GM12878 (cell line): ENCODE results near the gene CETN2. TPM values are rescaled to one million over a fixed set of nuclear protein-coding genes. Genes with fewer than 3 reads are reported as not detected.

Experiments used
- ATAC-seq: fragments of 200-7000 bp; cut with Tn5 transposase; 3 replicates; pipeline ENCODE4 v1.9.1; 2020; ENCODE audit warnings: mild to moderate bottlenecking, moderate library complexity
- BruUV-seq: library from RNA; stranded (reverse); fragments of 400-500 nt; replicated peaks from 2 replicates; lab custom pipeline; 2021; lab: Mats Ljungman, UMichigan
- CTCF ChIA-PET: fragments of 300-600 bp; sonication (Branson Sonifier 250); formaldehyde crosslinking; extraction: SDS; loops from one replicate; lab custom pipeline; 2021; ENCODE audit warnings: inconsistent platforms; lab: Yijun Ruan, JAX
- POLR2A ChIA-PET: fragments of 350-600 bp; formaldehyde crosslinking; extraction: SDS; loops from one replicate; lab custom pipeline; 2021; ENCODE audit warnings: inconsistent platforms; lab: Charles Lee
- RAD21 ChIA-PET: fragments of 300-600 bp; sonication (Branson Sonifier 250); formaldehyde crosslinking; loops from one replicate; lab custom pipeline; 2023; ENCODE audit warnings: antibody characterized with exemption; ENCODE audit not compliant: unreplicated experiment; lab: Charles Lee
- SMC1A ChIA-PET: fragments of 300-600 bp; sonication (Branson Sonifier 250); formaldehyde crosslinking; loops from one replicate; lab custom pipeline; 2023; ENCODE audit not compliant: unreplicated experiment, uncharacterized antibody; lab: Charles Lee
- DNase-seq: peaks from one replicate; pipeline ENCODE4 v3.0.0-alpha.2; 2011; ENCODE audit warnings: low read depth, low spot score
- FAIRE-seq: peaks from 3 replicates; lab custom pipeline; 2011; peaks lifted over from hg19 to GRCh38; lab: Jason Lieb, UNC
- H2AFZ ChIP-seq: 2 replicates; pipeline ENCODE4 v1.6.0; 2011; ENCODE audit warnings: low read depth, low read length, control low read depth; ENCODE audit not compliant: control insufficient read depth
- H3K27ac ChIP-seq: 2 replicates; pipeline ENCODE4 v1.5.1; 2011; ENCODE audit warnings: control low read depth; ENCODE audit not compliant: control insufficient read depth, insufficient read depth
- H3K27me3 ChIP-seq, 2 experiments: replicated peaks in 1 of 2; 2 replicates each; pipeline versions ENCODE4 v1.6.0 to v1.6.1; 2011; ENCODE audit warnings: low read length in 1 of 2; ENCODE audit not compliant: control insufficient read depth in 2 of 2, insufficient read depth in 2 of 2
- H3K36me3 ChIP-seq, 2 experiments: 2 replicates each; pipeline ENCODE4 v1.5.1; 2011; ENCODE audit warnings: low read length in 1 of 2; ENCODE audit not compliant: control insufficient read depth in 2 of 2, insufficient read depth in 2 of 2
- H3K4me1 ChIP-seq: 2 replicates; pipeline ENCODE4 v1.6.1; 2011; ENCODE audit warnings: mild to moderate bottlenecking, low read length, moderate library complexity, mixed read lengths; ENCODE audit not compliant: control insufficient read depth, insufficient read depth
- H3K4me2 ChIP-seq: 2 replicates; pipeline ENCODE4 v1.6.0; 2011; ENCODE audit warnings: control low read depth; ENCODE audit not compliant: control insufficient read depth, insufficient read depth
- H3K4me3 ChIP-seq: fragments of 200-600 bp; sonication (generic); 2 replicates; pipeline ENCODE4 v1.5.1; 2016
- H3K79me2 ChIP-seq: 2 replicates; pipeline ENCODE4 v1.6.0; 2011; ENCODE audit warnings: low read length; ENCODE audit not compliant: control insufficient read depth, insufficient read depth
- H3K9ac ChIP-seq: 2 replicates; pipeline ENCODE4 v1.8.0; 2011; ENCODE audit warnings: low read length, control low read depth, mixed read lengths; ENCODE audit not compliant: control insufficient read depth, insufficient read depth
- H3K9me3 ChIP-seq: replicated peaks from 3 replicates; pipeline ENCODE4 v1.5.1; 2011; ENCODE audit warnings: mild to moderate bottlenecking, low read length; ENCODE audit not compliant: control insufficient read depth, insufficient read depth
- H4K20me1 ChIP-seq: 2 replicates; pipeline ENCODE4 v1.6.0; 2011; ENCODE audit not compliant: control insufficient read depth, insufficient read depth
- EED ChIP-seq: sonication (generic); IDR thresholded peaks from 2 replicates; pipeline ENCODE4 v1.6.1; 2016; ENCODE audit warnings: antibody characterized with exemption, low read depth
- ESRRA ChIP-seq: IDR thresholded peaks from 2 replicates; pipeline ENCODE4 v1.6.1; 2012; ENCODE audit warnings: mild to moderate bottlenecking, low read length, improper control_type of control experiment
- IKZF1 ChIP-seq: fragments of 450-650 bp; conservative IDR thresholded peaks from 2 replicates; pipeline ENCODE4 v1.6.1; 2017; ENCODE audit warnings: antibody characterized with exemption, mild to moderate bottlenecking
- IRF3 ChIP-seq: fragments of 450-650 bp; IDR thresholded peaks from 2 replicates; pipeline ENCODE4 v1.6.1; 2014; ENCODE audit warnings: mild to moderate bottlenecking
- NKRF ChIP-seq: fragments of 450-650 bp; conservative IDR thresholded peaks from 2 replicates; pipeline ENCODE4 v1.6.1; 2017; ENCODE audit warnings: mild to moderate bottlenecking, moderate library complexity
- RAD21 ChIP-seq: IDR thresholded peaks from 2 replicates; pipeline ENCODE4 v1.6.1; 2011; ENCODE audit warnings: mild to moderate bottlenecking, low read depth, low read length, moderate library complexity; ENCODE audit not compliant: insufficient read depth
- RELA ChIP-seq: fragments of 450-650 bp; IDR thresholded peaks from 2 replicates; pipeline ENCODE4 v1.8.0; 2014; ENCODE audit warnings: borderline replicate concordance; ENCODE audit not compliant: partially characterized antibody
- WGBS: methylation state at CpG from one replicate; pipeline ENCODE4 v1.1.6; 2016; ENCODE audit warnings: low lambda C conversion rate; ENCODE audit not compliant: insufficient replicate concordance, insufficient coverage; ENCODE audit errors: missing lambda C conversion rate; 5-methylcytosine and 5-hydroxymethylcytosine counted together
- in situ Hi-C: fragments of 300-500 bp; cut with MboI; formaldehyde crosslinking; loops from 9 replicates; pipeline ENCODE4 v1.14.3; 2018; ENCODE audit warnings: mixed read lengths
- intact Hi-C: fragments of 100-400 bp; cut with micrococcal nuclease; formaldehyde crosslinking; loops from one replicate; pipeline ENCODE4 v1.14.2; 2022; ENCODE audit not compliant: unreplicated experiment
- polyA plus RNA-seq, 11 experiments: library from polyadenylated mRNA; depleted of rRNA in 4 of 11; unstranded in 6 of 11; stranded (reverse) in 5 of 11; fragments of >200 nt; fragmentation: Nextera tagmentation in 4 of 11; fragmentation: Illumina TruSeq in 1 of 11; extraction: Ambion mirVana in 4 of 11; extraction: Trizol in 1 of 11; gene quantifications; 1 replicate in 1 of 11; 2 replicates in 10 of 11; pipeline versions ENCODE4 v1.2.1 to v1.2.3, GENCODE V29; 2011 to 2016; ENCODE audit warnings: inconsistent platforms in 2 of 11, missing spikeins in 2 of 11, low read depth in 1 of 11
- total RNA-seq, 4 experiments: library from RNA; depleted of rRNA in 3 of 4; stranded (reverse); fragments of >200 nt in 3 of 4; fragmentation: Illumina TruSeq in 1 of 4; extraction: Trizol in 1 of 4; gene quantifications; 2 replicates each; pipeline versions ENCODE4 v1.2.1 to v1.2.3, GENCODE V29; 2013 to 2021
- TF ChIP-seq, protein P1 (sequence below): IDR thresholded peaks from 2 replicates; pipeline ENCODE4 v1.6.1; 2011; ENCODE audit warnings: borderline replicate concordance, low read depth, mild to moderate bottlenecking, moderate library complexity, low read length; ENCODE audit not compliant: insufficient read depth, poor library complexity, severe bottlenecking
- TF ChIP-seq, protein P2 (sequence below): fragments of 150-350 bp; IDR thresholded peaks from 2 replicates; pipeline ENCODE4 v1.6.1; 2014; ENCODE audit warnings: mild to moderate bottlenecking, low read depth, low read length
- TF ChIP-seq, protein P3 (sequence below): IDR thresholded peaks from 2 replicates; pipeline ENCODE4 v1.6.1; 2011; ENCODE audit warnings: borderline replicate concordance, low read depth, mild to moderate bottlenecking, moderate library complexity, mixed read lengths, low read length; ENCODE audit not compliant: insufficient read depth; ENCODE audit errors: extremely low read length
- TF ChIP-seq, protein P4 (sequence below): fragments of 450-650 bp; formaldehyde crosslinking; IDR thresholded peaks from 2 replicates; pipeline ENCODE4 v1.5.0; 2022; ENCODE audit warnings: mild to moderate bottlenecking, missing genetic modification characterization
- TF ChIP-seq, protein P5 (sequence below): IDR thresholded peaks from 2 replicates; pipeline ENCODE4 v1.6.1; 2011; ENCODE audit warnings: low read depth, low read length, improper control_type of control experiment, borderline replicate concordance

The CETN2 gene
- total and polyA plus RNA-seq, 10 of the 15 experiments (the other 5 are each of a cell fraction or from before 2014, with no cell fraction given), result 12.0 to 30.3 (median 20.0) TPM

DNA sequence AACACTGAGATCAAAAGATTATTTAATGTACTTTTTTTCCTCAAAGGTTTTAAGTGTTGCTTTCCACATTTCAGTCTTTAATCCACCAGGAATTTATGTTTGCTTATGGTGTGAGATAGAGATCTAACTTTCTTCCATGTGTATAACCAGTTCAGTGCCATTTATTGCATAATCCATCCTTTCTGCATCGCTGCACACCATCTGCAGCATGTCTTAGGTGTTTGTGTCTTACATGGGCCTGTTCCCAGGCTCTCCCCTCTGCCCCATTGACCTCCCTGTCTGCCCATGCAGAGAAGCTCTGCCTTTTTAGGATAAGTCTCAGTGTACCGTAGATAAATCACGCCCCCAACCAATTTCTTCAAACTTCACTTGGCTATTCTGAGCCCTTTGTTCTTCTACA is 30.6 kb upstream of the CETN2 start:
- Histone ChIP-seq H3K27ac (no peak overlapping the region), H3K4me3 (no peak overlapping the region), H3K79me2 (no peaks in the 10 kb centered on the region), H4K20me1 (no peaks in the 10 kb centered on the region), H3K36me3 (no peaks in the 10 kb centered on the region; a peak in 4 of 4 replicates), H3K27me3 (no peaks in the 10 kb centered on the region), H3K9me3 (no peaks in the 10 kb centered on the region), H3K4me2 (no peak overlapping the region), H2AFZ (no peak overlapping the region), H3K4me1 (no peaks in the 10 kb centered on the region), H3K9ac (no peak overlapping the region)
- DNase-seq (no peak), FAIRE-seq (no peak), ATAC-seq (no peak)
- intact Hi-C loops, result no loop called here
- ChIA-PET POLR2A (no interaction called here), SMC1A (no interaction called here), CTCF (no interaction called here), RAD21 (no interaction called here)
- WGBS, result 72% methylated on average over 3 of the region's 3 CpGs
- in situ Hi-C loops, result no loop called here
- BruUV-seq, result no TSS peak
- TF ChIP-seq EED (no peak), RAD21 (no peak), RELA (no peak), IRF3 (no peak), NKRF (no peak), ESRRA (no peak), IKZF1 (no peak)
- TF ChIP-seq, protein P1, sequence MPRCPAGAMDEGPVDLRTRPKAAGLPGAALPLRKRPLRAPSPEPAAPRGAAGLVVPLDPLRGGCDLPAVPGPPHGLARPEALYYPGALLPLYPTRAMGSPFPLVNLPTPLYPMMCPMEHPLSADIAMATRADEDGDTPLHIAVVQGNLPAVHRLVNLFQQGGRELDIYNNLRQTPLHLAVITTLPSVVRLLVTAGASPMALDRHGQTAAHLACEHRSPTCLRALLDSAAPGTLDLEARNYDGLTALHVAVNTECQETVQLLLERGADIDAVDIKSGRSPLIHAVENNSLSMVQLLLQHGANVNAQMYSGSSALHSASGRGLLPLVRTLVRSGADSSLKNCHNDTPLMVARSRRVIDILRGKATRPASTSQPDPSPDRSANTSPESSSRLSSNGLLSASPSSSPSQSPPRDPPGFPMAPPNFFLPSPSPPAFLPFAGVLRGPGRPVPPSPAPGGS, result no peak
- TF ChIP-seq, protein P2, sequence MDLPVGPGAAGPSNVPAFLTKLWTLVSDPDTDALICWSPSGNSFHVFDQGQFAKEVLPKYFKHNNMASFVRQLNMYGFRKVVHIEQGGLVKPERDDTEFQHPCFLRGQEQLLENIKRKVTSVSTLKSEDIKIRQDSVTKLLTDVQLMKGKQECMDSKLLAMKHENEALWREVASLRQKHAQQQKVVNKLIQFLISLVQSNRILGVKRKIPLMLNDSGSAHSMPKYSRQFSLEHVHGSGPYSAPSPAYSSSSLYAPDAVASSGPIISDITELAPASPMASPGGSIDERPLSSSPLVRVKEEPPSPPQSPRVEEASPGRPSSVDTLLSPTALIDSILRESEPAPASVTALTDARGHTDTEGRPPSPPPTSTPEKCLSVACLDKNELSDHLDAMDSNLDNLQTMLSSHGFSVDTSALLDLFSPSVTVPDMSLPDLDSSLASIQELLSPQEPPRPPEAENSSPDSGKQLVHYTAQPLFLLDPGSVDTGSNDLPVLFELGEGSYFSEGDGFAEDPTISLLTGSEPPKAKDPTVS, result no peak
- TF ChIP-seq, protein P3, sequence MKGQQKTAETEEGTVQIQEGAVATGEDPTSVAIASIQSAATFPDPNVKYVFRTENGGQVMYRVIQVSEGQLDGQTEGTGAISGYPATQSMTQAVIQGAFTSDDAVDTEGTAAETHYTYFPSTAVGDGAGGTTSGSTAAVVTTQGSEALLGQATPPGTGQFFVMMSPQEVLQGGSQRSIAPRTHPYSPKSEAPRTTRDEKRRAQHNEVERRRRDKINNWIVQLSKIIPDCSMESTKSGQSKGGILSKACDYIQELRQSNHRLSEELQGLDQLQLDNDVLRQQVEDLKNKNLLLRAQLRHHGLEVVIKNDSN, result no peak
- TF ChIP-seq, protein P4, sequence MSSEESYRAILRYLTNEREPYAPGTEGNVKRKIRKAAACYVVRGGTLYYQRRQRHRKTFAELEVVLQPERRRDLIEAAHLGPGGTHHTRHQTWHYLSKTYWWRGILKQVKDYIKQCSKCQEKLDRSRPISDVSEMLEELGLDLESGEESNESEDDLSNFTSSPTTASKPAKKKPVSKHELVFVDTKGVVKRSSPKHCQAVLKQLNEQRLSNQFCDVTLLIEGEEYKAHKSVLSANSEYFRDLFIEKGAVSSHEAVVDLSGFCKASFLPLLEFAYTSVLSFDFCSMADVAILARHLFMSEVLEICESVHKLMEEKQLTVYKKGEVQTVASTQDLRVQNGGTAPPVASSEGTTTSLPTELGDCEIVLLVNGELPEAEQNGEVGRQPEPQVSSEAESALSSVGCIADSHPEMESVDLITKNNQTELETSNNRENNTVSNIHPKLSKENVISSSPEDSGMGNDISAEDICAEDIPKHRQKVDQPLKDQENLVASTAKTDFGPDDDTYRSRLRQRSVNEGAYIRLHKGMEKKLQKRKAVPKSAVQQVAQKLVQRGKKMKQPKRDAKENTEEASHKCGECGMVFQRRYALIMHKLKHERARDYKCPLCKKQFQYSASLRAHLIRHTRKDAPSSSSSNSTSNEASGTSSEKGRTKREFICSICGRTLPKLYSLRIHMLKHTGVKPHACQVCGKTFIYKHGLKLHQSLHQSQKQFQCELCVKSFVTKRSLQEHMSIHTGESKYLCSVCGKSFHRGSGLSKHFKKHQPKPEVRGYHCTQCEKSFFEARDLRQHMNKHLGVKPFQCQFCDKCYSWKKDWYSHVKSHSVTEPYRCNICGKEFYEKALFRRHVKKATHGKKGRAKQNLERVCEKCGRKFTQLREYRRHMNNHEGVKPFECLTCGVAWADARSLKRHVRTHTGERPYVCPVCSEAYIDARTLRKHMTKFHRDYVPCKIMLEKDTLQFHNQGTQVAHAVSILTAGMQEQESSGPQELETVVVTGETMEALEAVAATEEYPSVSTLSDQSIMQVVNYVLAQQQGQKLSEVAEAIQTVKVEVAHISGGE (CRISPR knock-in tag), result no peak
- TF ChIP-seq, protein P5, sequence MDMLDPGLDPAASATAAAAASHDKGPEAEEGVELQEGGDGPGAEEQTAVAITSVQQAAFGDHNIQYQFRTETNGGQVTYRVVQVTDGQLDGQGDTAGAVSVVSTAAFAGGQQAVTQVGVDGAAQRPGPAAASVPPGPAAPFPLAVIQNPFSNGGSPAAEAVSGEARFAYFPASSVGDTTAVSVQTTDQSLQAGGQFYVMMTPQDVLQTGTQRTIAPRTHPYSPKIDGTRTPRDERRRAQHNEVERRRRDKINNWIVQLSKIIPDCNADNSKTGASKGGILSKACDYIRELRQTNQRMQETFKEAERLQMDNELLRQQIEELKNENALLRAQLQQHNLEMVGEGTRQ, result no peak
